Stimulated activated CD8-positive, alpha-beta memory T cell treated with anti-CD3 and anti-CD28 coated beads, Interleukin-12 subunit alpha, Interleukin-12 subunit beta, amount 100 ng/mL, for 1 hour (primary cell): ENCODE measurements around the gene EPC1.
"Not testable (repeated sequence)": the region's sequence is repeated elsewhere in the genome, so short reads cannot be mapped to it uniquely, and the experiment has no call there.

Experiments used
- DNase-seq: peaks from one replicate; pipeline ENCODE4 v3.0.0-alpha.2; 2020; ENCODE audit warnings: low read depth

Gene EPC1

DNA sequence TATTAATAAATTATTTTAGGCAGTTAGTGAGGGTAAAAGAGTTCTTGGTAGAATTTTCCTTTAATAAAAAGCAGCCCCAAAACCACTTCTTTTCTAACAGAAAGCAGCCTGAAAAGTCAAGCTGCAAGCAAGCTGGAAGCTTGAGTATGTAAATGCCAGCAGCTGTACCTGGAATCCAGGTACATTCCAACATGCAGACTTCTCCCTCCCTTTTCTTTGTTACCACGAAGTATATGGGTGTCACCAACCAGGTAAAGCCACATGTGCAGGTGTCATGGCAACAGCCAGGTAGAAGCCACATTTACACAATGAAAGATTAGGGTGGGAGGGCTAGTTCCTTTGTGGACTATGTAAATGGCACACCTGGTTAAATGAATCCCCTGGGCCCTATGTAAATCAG, 114.6 kb downstream of the EPC1 start:
- DNase-seq: no peak

DNA sequence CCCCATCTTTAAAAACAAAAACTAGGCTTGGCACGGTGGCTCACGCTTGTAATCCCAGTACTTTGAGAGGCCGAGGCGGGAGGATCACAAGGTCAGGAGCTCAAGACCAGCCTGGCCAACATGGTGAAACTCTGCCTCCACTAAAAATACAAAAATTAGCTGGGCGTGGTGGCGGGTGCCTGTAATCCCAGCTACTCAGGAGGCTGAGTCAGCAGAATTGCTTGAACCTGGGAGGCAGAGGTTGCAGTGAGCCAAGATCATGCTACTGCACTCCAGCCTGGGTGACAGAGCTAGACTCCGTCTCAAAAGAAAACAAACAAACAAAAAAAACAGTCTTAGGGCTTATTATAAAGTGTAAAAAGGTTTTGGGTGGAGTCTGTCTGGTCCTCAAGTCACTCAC, 117.2 kb downstream of the EPC1 start:
- DNase-seq: not testable (repeated sequence)

GRCh38 chr10:32229170-32229569, 117.8 kb downstream of the EPC1 start:
- DNase-seq: no peak

GRCh38 chr10:32227802-32228201, 119.2 kb downstream of the EPC1 start:
- DNase-seq: no peak

DNA sequence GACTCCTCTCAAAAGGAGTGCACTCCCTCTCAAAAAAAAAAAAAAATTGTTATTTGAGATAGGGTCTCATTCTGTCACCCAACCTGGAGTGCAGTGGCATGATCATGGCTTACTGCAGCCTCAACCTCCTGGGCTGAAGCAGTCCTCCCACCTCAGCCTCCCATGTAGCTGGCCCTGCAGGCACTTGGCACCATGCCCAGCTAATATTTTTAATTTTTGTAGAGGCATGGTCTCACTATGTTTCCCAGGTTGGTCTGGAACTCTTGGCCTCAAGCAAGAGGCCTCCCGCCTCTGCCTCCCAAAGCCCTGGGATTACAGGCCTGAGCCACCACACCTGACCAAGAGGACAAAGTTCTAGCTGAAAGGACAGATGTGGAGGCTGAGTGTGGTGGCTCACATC, 120.3 kb downstream of the EPC1 start:
- no peak for DNase-seq

GRCh38 chr10:32225976-32226375, 121.0 kb downstream of the EPC1 start:
- no peak for DNase-seq

DNA sequence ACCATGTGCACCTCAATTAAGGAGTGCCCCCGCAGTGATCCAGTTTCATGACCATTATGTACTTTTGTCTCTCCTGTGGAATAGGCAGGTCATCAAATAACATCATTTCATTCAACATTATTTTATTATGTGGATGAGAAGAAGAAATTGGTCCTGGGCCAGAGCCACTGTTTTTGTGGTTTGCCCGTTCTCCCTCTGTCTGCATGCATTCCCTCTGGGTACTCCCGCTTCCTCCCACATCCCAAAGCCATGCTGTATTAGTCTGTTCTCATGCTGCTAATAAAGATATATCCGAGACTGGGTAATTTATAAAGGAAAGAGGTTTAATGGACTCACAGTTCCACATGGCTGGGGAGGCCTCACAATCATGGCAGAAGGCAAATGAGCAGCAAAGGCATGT, 124.6 kb downstream of the EPC1 start:
- DNase-seq: not testable (repeated sequence)

DNA sequence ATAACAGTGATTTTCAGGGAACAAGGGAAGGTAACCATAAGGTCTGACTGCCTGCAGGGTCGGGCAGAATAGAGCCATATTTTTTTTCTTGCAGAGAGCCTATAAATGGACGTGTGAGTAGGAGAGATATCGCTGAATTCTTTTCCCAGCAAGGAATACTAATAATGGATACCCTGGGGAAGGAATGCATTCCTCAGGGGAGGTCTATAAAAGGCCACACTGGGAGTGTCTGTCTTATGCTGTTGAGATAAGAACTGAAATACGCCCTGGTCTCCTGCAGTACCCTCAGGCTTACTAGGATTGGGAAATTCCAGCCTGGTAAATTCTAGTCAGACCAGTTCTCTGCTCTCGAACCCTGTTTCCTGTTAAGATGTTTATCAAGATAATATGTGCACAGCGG, 127.8 kb downstream of the EPC1 start:
- not testable (repeated sequence) for DNase-seq

- DNase-seq: not testable (repeated sequence)
These were observed 128.5 kb downstream of the EPC1 start for GRCh38 chr10:32218206-32219044.
